ENCODE results near the gene SLC5A9.
"Not testable (repeated sequence)": the region's sequence is repeated elsewhere in the genome, so short reads cannot be mapped to it uniquely, and the experiment has no call there.

The SLC5A9 gene

GRCh38 chr1:48246727-48247126 lies 24.2 kb downstream of the SLC5A9 start:
- no peak for DNase-seq

GRCh38 chr1:48248356-48248755 lies 25.8 kb downstream of the SLC5A9 start:
- DNase-seq, result no peak

GRCh38 chr1:48249868-48250267 lies 27.4 kb downstream of the SLC5A9 start:
- DNase-seq, result no peak

GRCh38 chr1:48250572-48250971 lies 28.1 kb downstream of the SLC5A9 start:
- no peak for DNase-seq

- no peak for DNase-seq
Observed at GRCh38 chr1:48251323-48251722, 28.8 kb downstream of the SLC5A9 start.

- no peak for DNase-seq
Observed at GRCh38 chr1:48251821-48252220, 29.3 kb downstream of the SLC5A9 start.

GRCh38 chr1:48254254-48254653 lies 31.7 kb downstream of the SLC5A9 start:
- no peak for DNase-seq

GRCh38 chr1:48258106-48258505 lies 35.6 kb downstream of the SLC5A9 start:
- DNase-seq, result no peak

- DNase-seq, result no peak
Observed at GRCh38 chr1:48261881-48262400, 39.4 kb downstream of the SLC5A9 start.

GRCh38 chr1:48263041-48263440 lies 40.5 kb downstream of the SLC5A9 start:
- no peak for DNase-seq

GRCh38 chr1:48266576-48266975 lies 44.1 kb downstream of the SLC5A9 start:
- DNase-seq, result no peak

- DNase-seq, result not testable (repeated sequence)
Observed at GRCh38 chr1:48277437-48277836, 54.9 kb downstream of the SLC5A9 start.

- DNase-seq, result not testable (repeated sequence)
Observed at GRCh38 chr1:48282329-48282728, 59.8 kb downstream of the SLC5A9 start.

- DNase-seq, result not testable (repeated sequence)
Observed at GRCh38 chr1:48284696-48285420, 62.3 kb downstream of the SLC5A9 start.

- DNase-seq, result no peak
Observed at GRCh38 chr1:48285525-48285924, 63.0 kb downstream of the SLC5A9 start.

GRCh38 chr1:48291421-48291820 lies 68.9 kb downstream of the SLC5A9 start:
- DNase-seq, result no peak

GRCh38 chr1:48292706-48293105 lies 70.2 kb downstream of the SLC5A9 start:
- no peak for DNase-seq

GRCh38 chr1:48294094-48294493 lies 71.6 kb downstream of the SLC5A9 start:
- not testable (repeated sequence) for DNase-seq

- no peak for DNase-seq
Observed at GRCh38 chr1:48294656-48295055, 72.1 kb downstream of the SLC5A9 start.

Measured in NCI-H1417 treated with DMSO at 0.1 percent for 48 hours (cell line).